CD4-positive, alpha-beta T cell treated with Interleukin-6 at 100 ng/mL for 8 hours (primary cell): Measurements from ENCODE around the gene NCAPG2.

Experiments used
- DNase-seq: peaks from one replicate; pipeline ENCODE4 v3.0.0-alpha.2; 2020; ENCODE audit warnings: mixed read lengths, low spot score

NCAPG2 gene

GRCh38 chr7:158734861-158735260, 30.3 kb upstream of the NCAPG2 start:
- DNase-seq: no peak

GRCh38 chr7:158733775-158734494, 29.3 kb upstream of the NCAPG2 start:
- no peak for DNase-seq

GRCh38 chr7:158733220-158733519, 28.6 kb upstream of the NCAPG2 start:
- no peak for DNase-seq

- DNase-seq: no peak
Measured at GRCh38 chr7:158732494-158733219, 28.1 kb upstream of the NCAPG2 start.

- no peak for DNase-seq
Measured at GRCh38 chr7:158731761-158732160, 27.2 kb upstream of the NCAPG2 start.

GRCh38 chr7:158730383-158731346, 26.1 kb upstream of the NCAPG2 start:
- DNase-seq: no peak

GRCh38 chr7:158729646-158730382, 25.2 kb upstream of the NCAPG2 start:
- DNase-seq: no peak

- DNase-seq: no peak
Measured at GRCh38 chr7:158728911-158729645, 24.5 kb upstream of the NCAPG2 start.

- no peak for DNase-seq
Measured at GRCh38 chr7:158727690-158728089, 23.1 kb upstream of the NCAPG2 start.

GRCh38 chr7:158726277-158726807, 21.7 kb upstream of the NCAPG2 start:
- DNase-seq: no peak

- no peak for DNase-seq
Measured at GRCh38 chr7:158725506-158725800, 20.8 kb upstream of the NCAPG2 start.

GRCh38 chr7:158724658-158725505, 20.3 kb upstream of the NCAPG2 start:
- DNase-seq: no peak

- DNase-seq: no peak
Measured at GRCh38 chr7:158723714-158724385, 19.2 kb upstream of the NCAPG2 start.

GRCh38 chr7:158723266-158723665, 18.7 kb upstream of the NCAPG2 start:
- DNase-seq: no peak

- DNase-seq: no peak
Measured at GRCh38 chr7:158722574-158723237, 18.1 kb upstream of the NCAPG2 start.

GRCh38 chr7:158720112-158720511, 15.5 kb upstream of the NCAPG2 start:
- DNase-seq: no peak

- DNase-seq: no peak
Measured at GRCh38 chr7:158716802-158717201, 12.2 kb upstream of the NCAPG2 start.

GRCh38 chr7:158710651-158711102, 6.1 kb upstream of the NCAPG2 start:
- DNase-seq: no peak

GRCh38 chr7:158707610-158708009, 3.0 kb upstream of the NCAPG2 start:
- no peak for DNase-seq
